Upper lobe of left lung (tissue), 6 donors: ENCODE data around the gene IL18. TPM values are rescaled to one million over a fixed set of nuclear protein-coding genes. Genes with fewer than 3 reads are reported as not detected.

Experiments used
- ATAC-seq, 2 donors: fragments of 200-7000 bp; cut with Tn5 transposase; one replicate each; pipeline ENCODE4 v1.9.1; 2022; ENCODE audit warnings: mild to moderate bottlenecking in 2 of 2, moderate library complexity in 2 of 2; ENCODE audit not compliant: low FRiP score in 2 of 2
- DNase-seq, 2 donors: peaks; one replicate each; pipeline ENCODE4 v3.0.0-alpha.2; 2019 to 2020
- H3K27ac ChIP-seq, 4 donors: fragments of 200-600 bp; sonication (generic); one replicate each; pipeline ENCODE4 v1.5.1; 2016 to 2019
- H3K27me3 ChIP-seq, 4 donors: fragments of 200-600 bp; sonication (generic); one replicate each; pipeline ENCODE4 v1.5.1; 2017 to 2019
- H3K36me3 ChIP-seq, 4 donors: fragments of 200-600 bp; sonication (generic); one replicate each; pipeline ENCODE4 v1.5.1; 2016 to 2019
- H3K4me1 ChIP-seq, 4 donors: fragments of 200-600 bp; sonication (generic); one replicate each; pipeline ENCODE4 v1.5.1; 2018 to 2019
- H3K4me3 ChIP-seq, 4 donors: fragments of 200-600 bp; sonication (generic); one replicate each; pipeline ENCODE4 v1.5.1; 2017 to 2019; ENCODE audit warnings: mild to moderate bottlenecking in 2 of 4, moderate library complexity in 1 of 4
- H3K9me3 ChIP-seq, 4 donors: fragments of 200-600 bp; sonication (generic); one replicate each; pipeline ENCODE4 v1.5.1; 2018 to 2019
- CTCF ChIP-seq, 6 experiments: fragments of 450-650 bp in 4 of 6; fragments of 200-600 bp in 2 of 6; sonication (generic) in 2 of 6; IDR thresholded peaks; one replicate each; pipeline ENCODE4 v1.5.1; 2016 to 2019; ENCODE audit warnings: antibody characterized with exemption in 6 of 6
- EP300 ChIP-seq, 4 donors: sonication (generic); formaldehyde crosslinking; IDR thresholded peaks; one replicate each; pipeline ENCODE4 v1.5.1; 2017; ENCODE audit warnings: antibody characterized with exemption in 4 of 4, control low read depth in 2 of 4
- POLR2A ChIP-seq, 4 donors: fragments of 450-650 bp; IDR thresholded peaks; one replicate each; pipeline ENCODE4 v1.5.1; 2016 to 2017; ENCODE audit warnings: antibody characterized with exemption in 4 of 4, mild to moderate bottlenecking in 2 of 4
- POLR2AphosphoS5 ChIP-seq, 2 donors: sonication (generic); formaldehyde crosslinking; IDR thresholded peaks; one replicate each; pipeline ENCODE4 v1.5.1; 2017; ENCODE audit warnings: antibody characterized with exemption in 2 of 2
- WGBS, 2 donors: methylation state at CpG; one replicate each; pipeline ENCODE4 v1.1.5; 2017 to 2018; 5-methylcytosine and 5-hydroxymethylcytosine counted together
- total RNA-seq, 6 donors: library from RNA; depleted of rRNA in 4 of 6; stranded (reverse); fragments of >200 nt in 4 of 6; gene quantifications; one replicate each; pipeline versions ENCODE4 v1.1.0 to v1.2.1, GENCODE V29; 2016 to 2021
- donor health status: DM: no; HTN: no; CAD: no; lungs with moderate emphysema.
- donor health status: DM: no; HTN: yes; CAD: no; lungs with severe emphysema.

Gene IL18
- total RNA-seq, 6 donors from 2014 or later, result 37.1 to 75.4 (median 46.8) TPM

- Histone ChIP-seq H3K36me3 (no peaks in the 10 kb centered on the region), H3K4me3 (no peak overlapping the region), H3K4me1 (peaks cover 0 to 12% (median 2%) of the 10 kb centered on the region in 4 donors), H3K9me3 (no peaks in the 10 kb centered on the region), H3K27me3 (no peaks in the 10 kb centered on the region), H3K27ac (no peak overlapping the region)
- TF ChIP-seq POLR2AphosphoS5 (IDR thresholded peaks at IDR 0.05) (no peak), EP300 (IDR thresholded peaks at IDR 0.05) (no peak)
- ATAC-seq (peak in 1 of 2 donors; percentile 70), DNase-seq (peak in 1 of 2 donors; percentile 31)
- WGBS, 2 donors, result 59 to 65% methylated on average over 3 of the region's 3 CpGs
These were observed 35.3 kb downstream of the IL18 start for GRCh38 chr11:112128483-112129121.

GRCh38 chr11:112127056-112127455 lies 36.8 kb downstream of the IL18 start:
- Histone ChIP-seq H3K36me3 (no peaks in the 10 kb centered on the region), H3K4me1 (peaks cover 0 to 12% (median 2%) of the 10 kb centered on the region in 4 donors), H3K27me3 (no peaks in the 10 kb centered on the region), H3K27ac (no peak overlapping the region), H3K9me3 (no peaks in the 10 kb centered on the region), H3K4me3 (no peak overlapping the region)
- TF ChIP-seq POLR2A (IDR thresholded peaks at IDR 0.05), result no peak
- no peak for TF ChIP-seq EP300 (IDR thresholded peaks at IDR 0.05)
- no peak for TF ChIP-seq CTCF (IDR thresholded peaks at IDR 0.05)
- TF ChIP-seq POLR2AphosphoS5 (IDR thresholded peaks at IDR 0.05), result no peak
- DNase-seq, result no peak
- ATAC-seq, result no peak
- 94 to 100% methylated on average over 2 of the region's 2 CpGs for WGBS, 2 donors

- TF ChIP-seq POLR2A (IDR thresholded peaks at IDR 0.05) (no peak), POLR2AphosphoS5 (IDR thresholded peaks at IDR 0.05) (no peak), CTCF (IDR thresholded peaks at IDR 0.05) (no peak), EP300 (IDR thresholded peaks at IDR 0.05) (no peak)
- Histone ChIP-seq H3K4me3 (no peak overlapping the region), H3K27ac (no peak overlapping the region), H3K4me1 (no peaks in the 10 kb centered on the region), H3K27me3 (no peaks in the 10 kb centered on the region), H3K9me3 (no peaks in the 10 kb centered on the region), H3K36me3 (no peaks in the 10 kb centered on the region)
- WGBS, 2 donors, result 73 to 77% methylated on average over 4 of the region's 4 CpGs
- DNase-seq (no peak), ATAC-seq (no peak)
These were observed 40.8 kb downstream of the IL18 start for GRCh38 chr11:112123129-112123528.

GRCh38 chr11:112121981-112122615 lies 41.8 kb downstream of the IL18 start:
- Histone ChIP-seq H3K9me3 (no peaks in the 10 kb centered on the region), H3K27me3 (no peaks in the 10 kb centered on the region), H3K4me3 (no peak overlapping the region), H3K27ac (no peak overlapping the region), H3K36me3 (no peaks in the 10 kb centered on the region), H3K4me1 (no peaks in the 10 kb centered on the region)
- no peak for ATAC-seq
- WGBS, 2 donors, result 90 to 92% methylated on average over 4 to 5 of the region's 5 CpGs
- no peak for DNase-seq
- TF ChIP-seq CTCF (IDR thresholded peaks at IDR 0.05) (no peak), EP300 (IDR thresholded peaks at IDR 0.05) (no peak), POLR2AphosphoS5 (IDR thresholded peaks at IDR 0.05) (no peak), POLR2A (IDR thresholded peaks at IDR 0.05) (no peak)

GRCh38 chr11:112118176-112118575 lies 45.7 kb downstream of the IL18 start:
- DNase-seq (no peak), ATAC-seq (no peak)
- H3K27me3 ChIP-seq, result no peaks in the 10 kb centered on the region
- H3K4me3 ChIP-seq, result no peak overlapping the region
- no peaks in the 10 kb centered on the region for H3K36me3 ChIP-seq
- no peak overlapping the region for H3K27ac ChIP-seq
- H3K4me1 ChIP-seq, result peaks cover 0 to 3% (median 0%) of the 10 kb centered on the region in 4 donors
- H3K9me3 ChIP-seq, result no peaks in the 10 kb centered on the region
- no peak for TF ChIP-seq CTCF (IDR thresholded peaks at IDR 0.05)
- no peak for TF ChIP-seq EP300 (IDR thresholded peaks at IDR 0.05)
- TF ChIP-seq POLR2A (IDR thresholded peaks at IDR 0.05), result no peak
- 80 to 91% methylated on average over 2 of the region's 2 CpGs for WGBS, 2 donors
